Endothelial cell of umbilical vein (primary cell): ENCODE data around the gene ELAVL1. TPM values are rescaled to one million over a fixed set of nuclear protein-coding genes. Genes with fewer than 3 reads are reported as not detected.
"Not testable (repeated sequence)": the region's sequence is repeated elsewhere in the genome, so short reads cannot be mapped to it uniquely, and the experiment has no call there.

ENCODE experiments used
- BruUV-seq: library from RNA; stranded (reverse); fragments of 400-500 nt; replicated peaks from 2 replicates; lab custom pipeline; 2021; lab: Mats Ljungman, UMichigan
- CTCF ChIA-PET: fragments of 300-600, 350-600 bp; sonication (Branson Sonifier 250); formaldehyde crosslinking; loops from one replicate; lab custom pipeline; 2021; ENCODE audit warnings: antibody characterized with exemption, inconsistent platforms; lab: Charles Lee
- POLR2A ChIA-PET: fragments of 300-600, 350-600 bp; sonication (Branson Sonifier 250); formaldehyde crosslinking; loops from one replicate; lab custom pipeline; 2021; ENCODE audit warnings: antibody characterized with exemption, inconsistent platforms; lab: Charles Lee
- DNase-seq: peaks from one replicate; pipeline ENCODE4 v3.0.0-alpha.2; 2011; ENCODE audit warnings: low read depth, low spot score
- FAIRE-seq: peaks from 2 replicates; lab custom pipeline; 2011; peaks lifted over from hg19 to GRCh38; lab: Jason Lieb, UNC
- H2AFZ ChIP-seq: 2 replicates; pipeline ENCODE4 v1.6.0; 2012; ENCODE audit warnings: low read depth, low read length, control low read depth, inconsistent platforms
- H3K27ac ChIP-seq: 2 replicates; pipeline ENCODE4 v1.5.1; 2011; ENCODE audit warnings: low read depth, mild to moderate bottlenecking, control low read depth, low read length, moderate library complexity; ENCODE audit not compliant: insufficient read depth
- H3K27me3 ChIP-seq, 2 experiments: 2 replicates each; pipeline versions ENCODE4 v1.6.0 to v1.6.1; 2011; ENCODE audit warnings: low read length in 2 of 2, mixed read lengths in 1 of 2; ENCODE audit not compliant: control insufficient read depth in 2 of 2, insufficient read depth in 2 of 2
- H3K36me3 ChIP-seq, 2 experiments: 2 replicates in 1 of 2; 3 replicates in 1 of 2; pipeline ENCODE4 v1.5.1; 2011; ENCODE audit warnings: low read length in 2 of 2, mild to moderate bottlenecking in 1 of 2, moderate library complexity in 1 of 2; ENCODE audit not compliant: control insufficient read depth in 2 of 2, insufficient read depth in 2 of 2; ENCODE audit errors: extremely low read depth in 1 of 2
- H3K4me1 ChIP-seq: 3 replicates; pipeline ENCODE4 v1.5.1; 2011; ENCODE audit warnings: mild to moderate bottlenecking, low read length; ENCODE audit not compliant: control insufficient read depth, insufficient read depth; ENCODE audit errors: extremely low read depth
- H3K4me2 ChIP-seq: 2 replicates; pipeline ENCODE4 v1.6.1; 2011; ENCODE audit warnings: low read length, control low read depth, mixed read lengths; ENCODE audit not compliant: insufficient read depth
- H3K4me3 ChIP-seq, 3 experiments: fragments of 200-600 bp in 1 of 3; sonication (generic), shearing (Covaris generic) in 1 of 3; replicated peaks in 1 of 3; 2 replicates each; pipeline ENCODE4 v1.5.1; 2011 to 2016; ENCODE audit warnings: control low read depth in 3 of 3, low read length in 3 of 3, mild to moderate bottlenecking in 2 of 3, inconsistent platforms in 1 of 3, low read depth in 1 of 3, moderate library complexity in 1 of 3; ENCODE audit not compliant: insufficient read depth in 1 of 3
- H3K79me2 ChIP-seq: 2 replicates; pipeline ENCODE4 v1.6.0; 2012; ENCODE audit warnings: low read length, inconsistent platforms; ENCODE audit not compliant: control insufficient read depth, insufficient read depth
- H3K9ac ChIP-seq: replicated peaks from 2 replicates; pipeline ENCODE3; 2011; ENCODE audit warnings: low read length, control low read depth; ENCODE audit not compliant: insufficient read depth; ENCODE audit errors: extremely low read depth
- H3K9me1 ChIP-seq: replicated peaks from 3 replicates; pipeline ENCODE4 v1.6.0; 2011; ENCODE audit warnings: mild to moderate bottlenecking, low read length; ENCODE audit not compliant: control insufficient read depth, insufficient read depth; ENCODE audit errors: extremely low read depth
- H3K9me3 ChIP-seq: replicated peaks from 2 replicates; pipeline ENCODE4 v1.5.1; 2012; ENCODE audit warnings: low read length, inconsistent platforms; ENCODE audit not compliant: control insufficient read depth, insufficient read depth
- H4K20me1 ChIP-seq: replicated peaks from 2 replicates; pipeline ENCODE3; 2011; ENCODE audit warnings: mild to moderate bottlenecking, low read length; ENCODE audit not compliant: control insufficient read depth, insufficient read depth; ENCODE audit errors: extremely low read depth
- EZH2 ChIP-seq: IDR thresholded peaks from 2 replicates; pipeline ENCODE4 v1.6.1; 2012; ENCODE audit warnings: borderline replicate concordance, low read depth, mild to moderate bottlenecking, moderate library complexity, low read length, inconsistent platforms; ENCODE audit not compliant: severe bottlenecking
- FOS ChIP-seq: IDR thresholded peaks from 2 replicates; pipeline ENCODE4 v1.6.1; 2011; ENCODE audit warnings: mild to moderate bottlenecking, low read length, moderate library complexity, borderline replicate concordance; ENCODE audit not compliant: insufficient read depth
- GATA2 ChIP-seq: IDR thresholded peaks from 2 replicates; pipeline ENCODE4 v1.7.0; 2011; ENCODE audit warnings: low read depth, mild to moderate bottlenecking, moderate library complexity, mixed read lengths, low read length; ENCODE audit not compliant: insufficient read length, insufficient read depth
- JUN ChIP-seq: IDR thresholded peaks from 2 replicates; pipeline ENCODE4 v1.6.1; 2011; ENCODE audit warnings: borderline replicate concordance, low read depth; ENCODE audit not compliant: insufficient read length, insufficient read depth
- MYC ChIP-seq: IDR thresholded peaks from one replicate; pipeline ENCODE4 v1.6.1; 2011; ENCODE audit warnings: mild to moderate bottlenecking, low read depth, low read length
- dilution Hi-C: fragments of 300-500 bp; cut with MboI; formaldehyde crosslinking; loops from one replicate; pipeline ENCODE4 v1.15.0; 2019; ENCODE audit warnings: low sequenced_read_pairs; ENCODE audit not compliant: extremely low pct_ligation_motif_present
- intact Hi-C: fragments of 100-400 bp; cut with micrococcal nuclease; formaldehyde crosslinking; loops from one replicate; pipeline ENCODE4 v1.10.0; 2022
- polyA plus RNA-seq, 4 experiments: library from polyadenylated mRNA; depleted of rRNA in 3 of 4; stranded (reverse) in 3 of 4; unstranded in 1 of 4; fragments of >200 nt; gene quantifications; 2 replicates each; pipeline versions ENCODE4 v1.2.1 to v1.2.3, GENCODE V29; 2011 to 2012; ENCODE audit warnings: missing spikeins in 1 of 4
- total RNA-seq: library from RNA; stranded (reverse); gene quantifications from 2 replicates; pipeline ENCODE4 v1.2.3, GENCODE V29; 2021

The ELAVL1 gene
- total and polyA plus RNA-seq, 2 donors (not counting 3 experiments of a cell fraction or from before 2014, with no cell fraction given) = 46.8 to 134 TPM

DNA sequence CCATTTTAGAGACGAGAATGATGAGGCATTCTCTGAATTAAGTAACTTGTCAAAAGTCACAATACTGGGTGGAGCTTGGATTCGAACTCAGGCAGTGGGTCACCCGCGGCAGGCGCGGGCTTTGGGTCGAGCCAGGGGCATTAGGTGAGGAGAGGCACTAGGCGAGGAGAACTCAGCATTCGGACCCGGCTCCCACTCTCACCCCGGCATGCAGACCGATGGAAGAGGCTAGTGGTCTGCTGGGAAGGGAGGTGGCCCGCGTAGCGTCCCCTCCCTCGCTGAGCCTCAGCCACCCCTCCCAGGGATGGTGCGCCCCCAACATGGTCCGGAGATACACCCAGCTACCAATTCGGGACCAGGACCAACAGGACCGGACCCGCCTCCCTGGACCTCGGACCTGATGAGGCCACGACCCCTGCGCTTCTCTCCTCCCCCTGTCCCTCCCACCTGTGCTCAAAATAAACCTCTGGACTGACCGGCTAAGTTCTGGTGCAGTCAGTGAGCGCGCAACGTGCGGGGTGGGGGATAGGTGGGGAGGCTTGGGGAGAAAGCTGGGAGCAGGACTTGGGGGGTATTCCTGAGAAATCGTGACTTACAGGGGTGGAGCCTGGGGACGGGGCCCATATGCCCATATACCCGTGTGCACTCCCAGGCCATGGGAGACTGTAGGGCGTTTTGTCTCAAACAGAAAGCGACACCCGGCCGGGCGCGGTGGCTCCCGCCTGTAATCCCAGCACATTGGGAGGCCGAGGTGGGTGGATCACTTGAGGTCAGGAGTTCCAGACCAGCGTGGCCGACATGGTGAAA, 86.6 kb downstream of the ELAVL1 start:
- Histone ChIP-seq H3K4me3 (no peak overlapping the region), H3K27me3 (peaks cover 18 to 31% of the 10 kb centered on the region in 2 experiments), H3K9ac (no peak overlapping the region), H3K36me3 (peaks cover 0 to 5% of the 10 kb centered on the region in 2 experiments), H3K9me1 (no peaks in the 10 kb centered on the region), H3K4me1 (peaks cover 22% of the 10 kb centered on the region), H4K20me1 (no peaks in the 10 kb centered on the region), H3K79me2 (no peaks in the 10 kb centered on the region), H3K4me2 (no peak overlapping the region), H2AFZ (no peak overlapping the region), H3K27ac (no peak overlapping the region), H3K9me3 (no peaks in the 10 kb centered on the region)
- intact Hi-C loops = no loop called here
- CTCF ChIA-PET = interaction anchor here (1.1 to 5.1 kb wide), 11 partner anchors 7 to 351 kb away, joined by 3 to 34 read pairs (median 7); partner anchors contain the start of gene TIMM44
- DNase-seq (no peak), FAIRE-seq (no peak)
- POLR2A ChIA-PET = interaction anchor here (1.4 kb wide), 2 partner anchors 7 to 15 kb away, joined by 4 to 5 read pairs; partner anchors contain the start of gene MAP2K7
- dilution Hi-C loops = no loop called here
- BruUV-seq = no TSS peak
- no peak for TF ChIP-seq GATA2
- no peak for TF ChIP-seq JUN
- TF ChIP-seq MYC = no peak
- no peak for TF ChIP-seq EZH2
- no peak for TF ChIP-seq FOS

DNA sequence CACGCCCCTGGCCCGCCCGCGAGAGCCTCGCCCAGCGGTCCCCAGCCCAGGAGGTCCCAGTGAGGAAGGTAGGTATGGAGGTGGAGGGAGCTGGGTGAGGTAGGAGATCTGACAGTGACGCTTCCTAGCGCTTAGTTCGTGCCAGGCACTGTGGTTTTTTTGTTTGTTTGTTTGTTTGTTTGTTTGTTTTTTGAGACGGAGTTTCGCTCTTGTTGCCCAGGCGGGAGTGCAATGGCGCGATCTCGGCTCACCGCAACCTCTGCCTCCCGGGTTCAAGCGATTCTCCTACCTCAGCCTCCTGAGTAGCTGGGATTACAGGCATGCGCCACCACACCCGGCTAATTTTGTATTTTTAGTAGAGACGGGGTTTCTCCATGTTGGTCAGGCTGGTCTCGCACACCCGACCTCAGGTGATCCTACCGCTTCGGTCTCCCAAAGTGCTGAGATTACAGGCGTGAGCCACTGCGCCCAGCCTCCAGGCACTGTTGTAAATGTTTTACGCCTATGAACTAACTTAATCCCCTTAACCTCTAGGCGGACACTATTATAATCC, 87.3 kb downstream of the ELAVL1 start:
- intact Hi-C loops, H4K20me1 ChIP-seq, H3K9ac ChIP-seq, H3K4me3 ChIP-seq, H3K9me3 ChIP-seq, H3K79me2 ChIP-seq, BruUV-seq, dilution Hi-C loops, DNase-seq, H3K9me1 ChIP-seq, H3K27ac ChIP-seq, FAIRE-seq, H3K36me3 ChIP-seq: not testable (repeated sequence)
- CTCF ChIA-PET = interaction anchor here (0.7 to 2.4 kb wide), 15 partner anchors 11 to 350 kb away, joined by 3 to 16 read pairs (median 4); partner anchors contain the start of genes LRRC8E and TIMM44
- Histone ChIP-seq H3K4me2 (peak overlapping the region; percentile 54), H2AFZ (peak overlapping the region; percentile 54), H3K27me3 (peaks cover 18 to 31% of the 10 kb centered on the region in 2 experiments), H3K4me1 (peaks cover 22% of the 10 kb centered on the region)
- POLR2A ChIA-PET = interaction anchor here (1.4 kb wide), 1 partner anchor 15 kb away, joined by 4 read pairs; the partner anchor contains the start of gene MAP2K7
